LNCAP (cell line): ENCODE data around the gene PDZD2.

Experiments used
- CTCF ChIP-seq: fragments of 450-650 bp; IDR thresholded peaks from 2 replicates; pipeline ENCODE4 v1.5.1; 2017; ENCODE audit warnings: mild to moderate bottlenecking

PDZD2 gene

GRCh38 chr5:31639481-31640411 is 815 bp downstream of the PDZD2 start:
- no peak for TF ChIP-seq CTCF

GRCh38 chr5:31640573-31640972 is 1.6 kb downstream of the PDZD2 start:
- TF ChIP-seq CTCF = no peak

- TF ChIP-seq CTCF = no peak
Measured at GRCh38 chr5:31641059-31641458, 2.1 kb downstream of the PDZD2 start.

- TF ChIP-seq CTCF = no peak
Measured at GRCh38 chr5:31641575-31641974, 2.6 kb downstream of the PDZD2 start.

GRCh38 chr5:31645420-31646081 is 6.6 kb downstream of the PDZD2 start:
- TF ChIP-seq CTCF = no peak

GRCh38 chr5:31648326-31648725 is 9.4 kb downstream of the PDZD2 start:
- TF ChIP-seq CTCF = no peak

GRCh38 chr5:31651241-31651640 is 12.3 kb downstream of the PDZD2 start:
- no peak for TF ChIP-seq CTCF
